ENCODE measurements around the gene C1R.

The C1R gene

DNA sequence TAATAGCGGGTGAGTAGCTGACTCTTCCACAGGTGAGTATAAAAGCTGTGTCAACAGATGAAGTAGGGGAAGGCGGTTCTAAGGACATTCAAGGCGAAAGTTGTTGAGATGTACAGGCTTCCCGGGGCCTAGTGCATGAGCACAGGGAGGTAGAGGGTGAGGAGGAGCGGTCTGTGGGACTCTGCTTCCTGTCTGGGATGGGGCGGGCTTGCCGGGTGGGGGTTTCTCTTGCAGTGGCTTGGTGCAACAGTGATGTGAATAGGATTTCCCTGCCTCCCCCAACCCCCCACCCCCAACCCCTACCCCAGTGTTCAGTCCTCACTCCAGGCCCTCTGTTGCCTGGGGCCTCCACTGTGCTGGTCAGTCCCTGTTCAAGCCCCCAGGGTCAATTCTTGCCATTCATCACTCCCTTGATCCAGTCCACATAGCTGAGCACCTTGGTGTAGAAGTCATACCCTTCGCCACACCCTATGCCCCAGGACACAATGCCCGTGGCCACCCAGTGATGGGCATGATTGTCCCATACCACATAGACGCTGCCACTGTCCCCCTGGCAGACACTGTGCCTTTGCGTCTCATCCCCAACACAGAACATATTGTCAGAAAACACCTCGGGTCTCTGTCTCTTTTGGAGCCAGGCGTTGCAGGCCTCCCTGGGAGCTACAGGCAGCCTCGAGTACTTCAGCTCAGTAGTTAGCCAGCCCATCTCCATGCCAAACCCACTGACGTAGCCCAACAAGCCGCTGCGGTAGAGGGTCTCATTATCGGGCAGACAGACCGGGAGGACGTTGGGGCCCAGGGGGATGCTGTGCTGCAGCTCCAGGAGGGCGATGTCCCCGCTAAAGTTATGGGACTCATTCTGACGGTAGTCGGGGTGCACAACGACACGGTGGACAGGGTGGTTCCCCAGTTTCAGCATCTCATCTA is 4.0 kb upstream of the C1R start:
- no peak for DNase-seq

DNA sequence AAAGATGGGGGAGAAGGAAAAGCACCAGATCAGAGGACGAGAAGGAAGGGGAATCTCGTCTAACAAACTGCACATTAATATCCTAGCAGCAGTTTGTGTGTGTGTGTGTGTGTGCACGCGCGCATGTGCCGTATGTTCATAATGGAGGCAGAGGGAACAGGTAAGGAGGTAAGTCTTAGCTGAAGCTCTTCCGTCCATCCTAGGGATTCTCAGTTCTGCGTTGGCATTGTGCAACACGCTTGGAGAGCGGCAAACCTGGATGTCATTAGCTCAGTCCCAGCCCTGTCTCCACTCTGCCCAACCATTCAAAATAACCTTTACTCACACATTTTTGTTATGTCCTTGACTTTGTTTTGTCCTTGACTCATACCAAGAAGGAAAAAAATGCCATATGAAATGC is 1.6 kb upstream of the C1R start:
- no peak for DNase-seq

DNA sequence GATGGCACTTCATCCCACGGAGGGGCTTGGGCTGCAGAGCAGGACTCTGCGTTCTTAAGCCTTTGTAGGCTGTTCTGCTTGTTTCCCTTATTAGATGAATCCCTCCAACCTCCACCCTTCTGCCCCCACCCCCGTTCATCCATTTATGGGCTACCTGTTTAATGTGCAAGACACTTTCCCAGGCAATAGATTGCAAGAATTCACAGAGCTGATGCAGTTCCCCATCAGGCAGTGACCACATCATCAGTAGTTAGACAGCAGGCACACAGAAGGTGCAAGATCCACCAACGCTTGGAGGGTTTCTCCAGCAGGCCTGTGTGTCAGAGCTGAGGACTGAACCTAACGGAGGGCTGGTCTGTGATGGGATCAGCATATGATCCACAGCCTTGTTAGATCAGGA is 1.2 kb upstream of the C1R start:
- no peak for DNase-seq

DNA sequence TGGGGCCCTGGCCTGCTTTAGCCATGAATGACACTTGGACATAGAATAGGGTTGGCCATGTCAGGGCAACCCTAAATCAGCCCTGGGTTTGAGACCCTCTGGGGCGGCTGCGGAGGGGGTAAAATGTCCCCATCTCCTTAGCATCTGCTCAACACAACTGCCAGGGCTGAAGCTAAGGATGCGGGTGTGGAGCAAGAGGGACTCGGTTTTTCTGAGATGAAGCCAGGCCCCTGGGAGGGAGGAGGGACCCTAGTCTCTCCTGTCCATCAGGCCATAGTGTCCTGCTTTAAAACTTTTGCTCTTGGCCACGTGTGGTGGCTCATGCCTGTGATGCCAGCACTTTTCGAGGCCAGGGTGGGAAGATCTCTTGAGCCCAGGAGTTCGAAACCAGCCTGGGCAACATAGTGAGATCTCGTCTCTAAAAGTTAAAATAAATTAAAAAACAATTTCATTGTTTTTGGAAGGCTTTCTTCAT is 778 bp upstream of the C1R start:
- DNase-seq = no peak

DNA sequence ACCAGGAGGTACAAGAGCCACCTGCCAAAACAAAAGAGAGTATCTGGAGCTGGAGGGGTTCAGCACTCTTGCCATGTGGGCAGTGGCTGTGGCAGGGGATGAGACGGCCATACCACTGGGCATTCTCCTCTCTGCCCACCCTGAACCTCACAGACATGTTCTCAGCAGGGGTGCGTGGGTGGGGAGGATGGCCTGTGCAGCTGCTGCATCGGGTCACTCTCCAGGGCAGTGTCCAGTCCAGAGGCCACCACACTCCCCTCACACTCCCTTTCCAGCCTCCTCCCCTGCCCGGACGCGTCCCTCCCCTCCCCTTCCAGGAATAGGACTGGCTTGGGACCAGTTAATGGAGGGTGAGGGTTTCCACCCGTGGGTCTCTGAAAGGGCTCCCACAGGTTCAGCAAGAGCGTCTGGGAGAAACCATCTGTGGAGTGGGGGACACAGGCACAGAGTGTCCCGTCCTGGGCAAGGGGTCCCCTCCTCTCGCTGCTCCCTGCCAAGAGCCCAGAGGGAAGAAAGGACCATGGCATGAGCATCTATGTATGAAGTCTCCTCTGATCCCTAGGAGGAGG is 501 bp downstream of the C1R start:
- DNase-seq = no peak

DNA sequence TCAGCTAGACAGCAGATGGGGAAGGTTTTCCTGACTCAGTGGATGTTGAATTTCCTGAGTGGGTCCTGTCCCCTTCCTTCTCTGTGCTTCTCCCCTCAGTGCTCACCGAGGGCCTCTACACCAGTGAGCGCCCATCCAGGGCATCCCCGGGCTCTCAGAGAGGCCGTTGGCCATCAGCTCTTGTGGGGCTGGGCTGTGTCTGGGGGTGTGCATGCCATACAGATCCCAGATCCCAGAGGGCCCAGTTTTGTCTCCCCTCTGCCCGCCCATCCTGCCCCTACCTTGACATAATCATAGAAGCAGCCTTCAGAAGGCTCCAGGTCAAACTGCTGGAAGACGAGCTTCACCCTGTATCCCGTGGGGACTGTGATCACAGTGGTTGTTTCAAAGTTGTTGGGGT is 1.1 kb downstream of the C1R start:
- no peak for DNase-seq

DNA sequence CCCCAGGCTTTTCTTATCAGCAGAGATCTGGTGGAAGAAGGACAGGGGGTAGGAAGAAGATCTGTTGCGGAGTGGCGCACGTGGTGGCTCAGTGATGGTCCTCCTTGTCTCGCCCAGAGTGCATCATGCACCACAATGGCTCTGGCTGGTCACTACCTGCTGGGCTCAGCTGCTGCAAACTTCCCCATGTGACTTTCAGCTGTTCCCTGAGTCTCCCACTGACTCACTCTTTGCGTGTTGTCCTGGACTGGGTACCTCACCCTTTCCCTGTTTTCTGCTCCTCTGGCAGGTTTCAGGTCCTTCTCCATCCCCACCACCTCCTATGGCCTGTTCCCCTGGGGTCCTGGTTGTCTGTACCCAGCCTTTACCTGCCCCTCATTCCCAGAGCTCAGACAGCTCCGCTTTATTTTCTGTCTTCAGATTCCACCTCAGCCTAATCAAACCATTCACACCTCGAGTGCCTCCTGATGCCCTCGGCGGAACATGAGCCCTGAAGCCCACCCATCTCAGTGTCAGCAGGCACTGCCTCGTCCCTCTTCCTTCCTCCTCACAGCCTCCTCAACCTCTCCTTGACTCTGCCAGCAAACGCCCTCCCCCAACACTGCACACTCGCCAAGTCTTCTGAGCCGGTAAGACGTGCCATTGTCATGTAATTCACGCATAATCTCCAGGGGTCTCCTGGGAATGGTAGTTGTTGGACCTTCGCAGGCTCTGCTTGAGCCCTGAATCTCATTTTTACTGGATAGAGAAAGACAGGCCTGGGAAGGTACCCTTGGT is 1.8 kb downstream of the C1R start:
- no peak for DNase-seq

DNA sequence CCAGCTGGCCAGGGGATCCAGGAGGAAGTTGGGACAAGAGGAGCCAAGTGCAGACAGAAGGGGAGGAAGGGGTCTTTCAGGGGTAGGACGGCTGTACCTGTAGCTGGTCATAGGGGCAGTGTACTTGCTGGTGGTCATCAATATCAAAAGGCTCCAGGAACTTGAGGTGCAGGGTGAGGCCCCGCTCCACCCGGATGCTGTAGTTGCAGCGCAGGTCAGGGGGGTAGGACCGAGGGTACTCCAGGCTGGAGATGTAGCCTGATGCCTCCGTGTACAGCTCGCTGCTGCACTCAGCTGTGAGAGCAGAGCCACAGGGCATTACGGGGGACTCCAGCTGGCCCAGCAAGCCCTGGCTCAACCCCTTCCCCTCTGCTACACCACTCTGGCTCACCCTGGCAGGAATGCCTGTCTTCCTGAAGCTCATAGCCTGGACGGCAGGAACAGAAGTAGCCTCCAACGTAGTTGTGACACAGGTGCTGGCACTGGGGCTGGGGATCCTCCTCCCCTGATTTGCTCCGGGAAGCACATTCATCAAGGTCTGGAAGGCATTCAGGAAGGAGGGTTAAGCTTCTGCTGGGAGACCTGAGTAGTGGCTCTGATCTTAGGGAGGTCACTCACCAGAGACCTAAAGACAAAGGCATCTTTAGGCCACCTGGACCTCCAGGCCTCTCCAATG is 2.9 kb downstream of the C1R start:
- no peak for DNase-seq

DNA sequence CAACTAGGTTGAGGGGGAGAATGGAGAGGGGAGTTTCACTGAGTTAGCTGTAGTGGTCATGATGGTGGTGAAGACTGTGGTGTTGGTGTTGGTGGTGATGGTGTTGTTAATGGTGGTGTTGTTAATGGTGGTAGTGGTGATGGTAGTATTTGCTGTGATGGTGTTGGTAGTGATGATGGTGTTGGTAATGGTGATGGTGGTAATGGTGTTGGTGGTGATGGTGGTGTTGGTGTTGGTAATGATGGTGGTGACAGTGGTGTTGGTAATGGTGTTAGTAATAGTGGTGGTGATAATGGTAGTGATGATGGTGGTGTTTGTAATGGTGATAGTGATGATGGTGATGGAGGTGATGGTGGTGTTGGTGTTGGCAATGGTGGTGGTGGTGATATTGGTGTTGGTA is 9.1 kb downstream of the C1R start:
- no peak for DNase-seq

DNA sequence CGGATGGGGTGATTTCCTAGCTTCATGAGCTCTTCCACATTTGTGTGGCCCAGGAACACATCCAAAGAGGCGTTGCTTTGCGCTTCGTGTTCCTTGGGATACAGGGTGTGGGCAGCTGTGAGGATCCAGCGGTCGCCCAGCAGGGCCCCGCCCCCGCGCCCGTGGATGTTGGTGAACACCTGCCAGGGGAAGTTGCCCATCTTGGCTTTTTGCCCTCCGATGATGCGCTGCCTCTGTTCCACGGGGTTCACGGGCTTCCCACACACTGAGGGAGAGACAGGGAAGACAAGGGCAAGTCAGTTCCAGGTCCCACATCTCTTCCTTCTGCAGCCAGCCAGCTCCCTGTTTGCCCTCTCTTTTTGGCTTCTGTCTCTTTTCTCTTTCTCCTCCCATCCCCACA is 11.2 kb downstream of the C1R start:
- no peak for DNase-seq

DNA sequence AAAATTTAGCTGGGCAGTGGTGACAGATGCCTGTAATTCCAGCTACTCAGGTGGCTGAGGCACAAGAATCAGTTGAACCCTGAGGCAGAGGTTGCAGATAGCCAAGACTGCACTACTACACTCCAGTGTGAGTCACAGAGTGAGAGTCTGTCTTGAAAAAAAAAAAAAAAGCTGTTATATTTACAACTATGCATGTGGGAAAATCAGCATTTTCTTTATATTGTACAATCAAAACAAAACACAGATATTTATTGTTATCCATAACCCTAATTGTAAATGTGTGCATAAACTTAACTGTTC is 12.5 kb downstream of the C1R start:
- DNase-seq = no peak

DNA sequence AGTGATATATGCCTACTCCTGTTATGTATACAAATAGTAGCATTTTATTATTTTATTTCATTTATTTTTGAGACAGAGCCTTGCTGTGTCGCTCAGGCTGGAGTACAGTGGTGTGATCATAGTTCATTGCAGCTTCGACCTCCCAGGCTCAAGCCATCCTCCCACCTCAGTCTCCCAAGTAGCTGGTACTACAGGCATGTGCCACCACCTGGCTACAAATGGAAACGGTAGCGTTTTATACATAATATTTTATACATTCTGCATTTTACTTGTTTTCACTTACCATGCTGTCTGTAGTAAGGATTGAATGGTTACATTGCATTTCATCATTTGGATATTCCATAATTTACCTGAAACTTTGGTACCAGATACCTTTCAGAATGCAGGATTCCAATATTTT is 14.1 kb downstream of the C1R start:
- DNase-seq = no peak

DNA sequence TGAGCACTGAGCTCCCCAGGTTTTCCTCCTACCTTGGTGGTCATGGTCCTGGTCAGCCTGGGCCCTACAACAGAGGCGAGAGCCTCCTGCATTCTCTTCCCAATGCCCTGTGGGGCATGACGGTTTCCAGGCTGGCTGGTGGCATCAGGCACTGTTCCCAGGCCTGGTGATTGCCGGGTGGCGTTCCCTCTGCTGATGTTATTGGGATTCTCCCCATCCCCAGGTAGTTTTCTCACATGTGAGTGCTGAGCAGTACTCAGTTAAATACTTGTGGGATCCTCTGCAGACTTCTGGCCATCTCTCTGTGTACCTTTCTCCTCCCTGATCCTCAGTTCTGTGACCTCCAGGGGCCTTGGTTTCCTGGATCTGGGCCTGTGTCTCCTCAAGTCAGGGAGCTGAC is 15.8 kb downstream of the C1R start:
- DNase-seq = no peak

DNA sequence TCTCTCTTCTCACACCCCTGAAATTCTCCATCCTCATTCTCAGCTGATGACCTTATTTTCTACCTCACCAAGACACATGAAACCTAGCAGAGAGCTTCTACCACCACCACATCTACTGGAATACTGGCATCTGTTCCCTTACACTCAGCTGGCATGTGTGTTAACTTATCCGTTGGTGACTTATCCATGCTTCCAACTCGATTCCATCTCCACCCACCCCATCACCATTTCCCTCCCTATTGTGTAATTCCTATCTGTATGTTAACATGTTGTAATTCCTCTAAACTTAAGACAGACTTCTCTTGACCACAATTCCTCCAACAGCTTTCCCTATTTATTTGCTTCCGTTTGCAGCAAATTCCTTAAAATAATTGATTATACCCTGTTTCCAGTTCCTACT is 16.3 kb downstream of the C1R start:
- DNase-seq = no peak

DNA sequence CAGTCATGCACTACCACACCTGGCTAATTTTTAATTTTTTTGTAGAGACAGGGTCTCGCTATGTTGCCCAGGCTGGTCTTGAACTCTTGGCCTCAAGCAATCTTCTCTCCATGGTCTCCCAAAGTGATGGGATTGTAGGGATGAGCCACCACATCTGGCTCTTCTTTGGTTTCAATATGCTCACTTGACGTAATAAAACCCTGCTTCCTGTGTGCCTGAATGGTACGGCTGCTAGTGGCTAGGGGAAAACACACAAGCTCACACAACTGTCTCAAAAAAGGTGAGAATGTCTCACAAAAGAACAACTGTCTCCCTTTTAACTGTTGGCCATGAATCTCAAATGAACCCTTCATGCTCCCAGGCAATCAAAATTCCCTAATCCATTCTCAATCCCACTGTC is 16.7 kb downstream of the C1R start:
- DNase-seq = no peak

DNA sequence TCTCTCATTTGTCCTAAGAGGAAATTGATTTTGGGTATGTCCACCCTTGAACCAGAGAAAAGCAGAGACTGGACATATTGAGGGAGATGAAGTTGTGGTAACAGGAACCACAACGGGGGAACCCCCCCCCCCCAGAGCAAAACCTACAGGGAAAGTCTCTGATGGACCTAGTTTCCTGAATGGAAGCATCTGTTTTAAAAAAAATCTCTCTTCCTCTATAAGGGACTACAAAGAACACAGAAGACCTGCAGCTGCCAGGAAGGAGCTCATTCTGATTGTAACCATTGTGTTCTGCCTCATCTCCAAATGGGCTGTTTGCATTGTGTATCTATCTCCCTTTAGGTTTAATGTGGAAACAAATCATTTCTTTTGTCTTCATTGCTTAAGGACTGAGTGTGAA is 18.3 kb downstream of the C1R start:
- DNase-seq = no peak

DNA sequence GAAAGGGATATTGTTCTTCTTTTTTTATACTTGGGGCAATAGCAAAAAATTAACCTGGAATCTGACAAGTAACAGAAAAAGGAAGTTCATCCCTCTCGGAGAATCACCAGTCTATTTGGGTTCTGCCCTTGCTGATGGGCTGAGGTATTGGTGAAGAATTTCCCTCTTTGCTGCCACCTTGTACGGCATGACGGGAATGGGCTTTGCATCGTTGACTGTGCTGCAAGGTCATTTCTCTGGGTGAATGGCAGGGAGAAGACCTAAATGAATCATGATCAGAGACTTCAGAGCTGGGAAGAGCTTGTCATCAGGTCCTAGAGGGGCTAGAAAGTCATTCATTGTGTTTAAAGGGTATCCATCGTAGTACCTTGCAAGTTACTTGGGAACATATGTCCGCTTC is 19.7 kb downstream of the C1R start:
- no peak for DNase-seq

DNA sequence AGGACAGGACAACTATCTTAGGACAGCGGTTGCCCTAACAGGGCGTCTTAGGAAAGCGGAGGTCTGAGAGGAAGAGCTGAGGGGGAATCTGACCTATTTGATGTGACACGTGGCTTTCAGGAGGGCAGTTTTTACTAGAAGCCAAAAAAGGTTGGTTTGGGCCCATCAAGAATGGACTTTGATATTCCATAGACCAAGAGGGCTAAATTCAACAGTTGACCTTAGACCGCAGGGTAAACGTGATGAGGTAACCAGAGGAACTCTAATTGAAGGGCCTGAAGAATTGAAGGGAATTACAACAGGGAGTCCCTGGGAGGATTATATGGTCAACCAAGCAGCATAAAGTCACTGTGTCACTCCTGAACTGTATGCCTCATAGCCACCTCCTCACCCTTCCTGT is 20.2 kb downstream of the C1R start:
- DNase-seq = no peak

DNA sequence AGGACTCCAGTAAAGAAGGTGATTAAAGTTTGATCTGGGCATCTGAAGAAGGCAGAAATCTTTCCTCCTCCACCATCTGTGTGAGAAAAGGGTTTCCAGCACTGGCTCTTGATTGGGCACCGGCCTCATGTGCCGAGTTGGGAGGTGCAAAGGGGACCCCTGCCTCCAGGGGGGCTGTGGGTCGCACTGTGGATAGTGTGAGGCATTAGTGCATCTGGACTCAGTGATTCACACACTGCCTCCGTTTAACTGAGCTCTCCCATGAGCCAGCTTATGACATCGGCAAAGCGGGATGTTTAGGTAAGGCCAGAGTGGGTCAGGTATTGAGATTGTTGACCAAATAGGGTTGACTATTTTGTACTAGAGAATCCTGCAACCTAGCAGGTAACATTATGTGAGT is 22.9 kb downstream of the C1R start:
- DNase-seq = no peak

DNA sequence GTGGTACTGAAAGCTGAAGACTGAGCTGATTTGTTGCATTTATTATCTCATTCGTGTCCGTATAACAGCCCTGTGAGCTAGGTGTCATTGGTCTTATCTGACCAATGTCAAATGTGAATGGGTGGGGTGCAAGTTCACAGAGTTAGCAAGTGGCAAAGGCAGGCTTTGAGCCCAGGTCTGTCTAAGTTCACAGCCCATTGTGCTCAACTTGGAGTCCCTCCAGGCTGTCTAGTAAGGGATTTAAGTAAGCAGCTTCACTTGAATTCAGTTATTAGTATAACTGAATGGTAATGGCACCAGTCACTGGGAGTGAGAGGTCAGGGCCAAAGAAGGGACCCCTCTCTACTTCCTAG is 23.3 kb downstream of the C1R start:
- DNase-seq = no peak

DNA sequence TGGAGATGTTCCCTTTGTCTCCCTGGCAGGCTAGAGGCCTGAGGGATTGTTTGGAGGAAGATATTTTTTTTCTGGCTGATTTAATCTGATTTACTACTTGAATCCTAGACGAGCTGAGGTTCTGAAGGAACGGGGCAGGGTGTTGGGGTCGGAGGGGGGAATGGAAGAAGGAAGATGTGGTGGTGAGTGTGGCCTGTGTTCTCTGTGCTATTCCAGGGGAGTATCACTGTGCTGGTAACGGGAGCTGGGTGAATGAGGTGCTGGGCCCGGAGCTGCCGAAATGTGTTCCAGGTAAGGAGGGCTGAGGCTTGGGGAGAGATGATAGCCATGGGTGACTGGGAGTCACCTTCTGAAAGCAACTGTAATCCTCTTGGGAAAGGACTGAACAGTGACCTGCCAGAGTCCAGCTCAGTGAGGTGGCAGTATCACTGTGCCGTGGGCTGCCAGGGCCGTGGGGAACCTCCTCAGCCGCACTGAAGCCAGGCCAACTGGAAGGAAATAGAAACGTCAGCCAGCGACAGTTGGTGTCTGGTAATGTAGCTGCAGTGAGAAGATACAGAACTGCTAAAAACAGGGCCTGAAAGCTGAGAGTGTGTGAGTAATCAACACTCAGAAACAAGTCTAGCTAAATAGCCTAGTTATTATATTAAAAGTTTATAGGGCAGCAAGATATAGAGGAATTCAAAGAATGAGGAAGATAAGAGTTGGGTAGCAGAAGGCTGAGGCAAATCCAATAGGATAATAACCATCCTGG is 23.8 kb downstream of the C1R start:
- no peak for DNase-seq

DNA sequence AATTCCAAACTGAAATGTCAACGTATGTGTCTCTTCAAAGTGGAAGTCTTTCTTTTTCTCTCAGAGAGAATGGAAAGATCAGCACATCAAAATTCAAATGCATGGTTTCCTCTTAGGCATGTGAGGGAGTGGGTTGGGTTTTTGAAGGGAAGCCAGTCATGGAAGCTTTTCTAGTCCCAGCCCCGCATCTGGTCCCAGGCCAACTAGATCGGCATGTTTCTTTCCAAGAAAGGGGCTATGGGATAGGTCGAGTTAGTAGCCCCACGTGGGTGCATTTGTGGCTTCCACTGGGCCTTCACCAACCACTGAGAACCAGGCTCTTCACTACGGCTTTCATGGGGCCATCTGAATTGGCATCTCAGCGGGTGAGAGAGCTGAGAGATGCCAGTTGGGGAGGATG is 25.1 kb downstream of the C1R start:
- DNase-seq = no peak

DNA sequence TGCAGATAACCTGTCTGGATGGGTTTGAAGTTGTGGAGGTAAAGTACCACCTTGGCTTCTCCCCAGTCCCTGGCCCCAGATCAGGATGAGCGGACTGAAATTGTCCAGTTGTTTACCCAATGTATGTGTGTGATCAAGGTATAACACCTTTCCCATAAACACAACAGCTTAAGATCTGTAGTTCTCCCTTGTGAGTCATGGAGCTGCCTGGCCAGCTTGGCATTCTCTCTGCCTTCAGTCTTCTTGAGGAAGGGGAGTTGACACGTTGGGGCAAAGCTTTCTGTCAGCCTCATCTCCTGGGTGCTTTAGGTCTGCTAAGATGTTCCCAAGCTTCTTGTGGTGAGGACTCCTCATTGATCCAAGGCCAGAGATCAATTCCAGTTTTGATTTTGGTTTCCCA is 25.6 kb downstream of the C1R start:
- no peak for DNase-seq
